ENCODE results near the gene NUDT12.

NUDT12 gene

GRCh38 chr5:103539376-103540330 is 22.9 kb downstream of the NUDT12 start:
- no peak for DNase-seq

DNA sequence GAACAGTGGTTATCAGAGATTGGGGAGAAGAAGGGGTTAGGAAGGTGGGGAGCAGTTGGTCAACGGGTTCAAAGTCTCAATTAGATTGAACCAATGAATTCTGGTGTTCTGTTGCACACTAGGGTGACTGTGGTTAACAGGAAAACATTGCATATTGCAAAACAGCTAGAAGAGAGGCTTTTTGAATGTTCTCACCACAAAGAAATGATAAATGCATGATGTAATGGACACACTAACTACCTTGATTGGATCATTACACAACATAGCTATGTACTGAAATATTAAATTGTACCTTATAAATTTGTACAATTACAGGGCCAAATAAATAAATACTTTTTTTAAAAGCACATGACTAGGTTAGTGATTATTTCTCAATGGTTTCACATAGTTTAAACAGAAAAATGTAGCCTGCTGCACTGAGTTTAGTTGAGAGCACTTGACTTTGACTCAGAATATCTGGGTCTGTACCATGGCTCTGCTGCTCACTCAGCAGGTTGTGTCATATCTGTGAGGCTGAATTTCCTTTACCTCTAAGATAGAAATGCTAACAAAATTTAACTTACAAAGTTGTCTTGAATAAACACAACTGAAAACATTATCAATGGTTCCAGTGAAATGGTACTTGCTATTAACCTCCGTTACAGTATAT is 30.4 kb downstream of the NUDT12 start:
- peak; percentile 10 for DNase-seq

- DNase-seq: peak; percentile 26
Measured at GRCh38 chr5:103526164-103526915, 36.2 kb downstream of the NUDT12 start.

DNA sequence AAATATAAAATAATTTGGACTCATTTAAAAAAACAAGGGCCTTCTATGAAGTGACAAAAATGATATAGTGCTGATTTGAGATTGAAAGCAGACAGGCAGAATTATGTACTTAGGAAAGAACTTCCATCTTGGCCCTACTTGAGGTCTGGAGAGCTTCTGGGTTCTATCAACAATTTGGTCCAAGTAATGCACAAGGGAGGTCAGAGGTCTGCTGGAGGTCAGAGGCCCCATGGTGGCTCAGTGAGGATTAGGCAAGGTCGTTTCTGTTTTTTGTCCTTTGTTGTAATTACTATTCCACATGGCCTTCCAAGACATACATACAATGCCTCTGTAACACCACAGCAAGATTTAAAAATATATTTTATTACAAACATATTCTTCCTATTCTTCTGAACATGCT is 37.2 kb downstream of the NUDT12 start:
- DNase-seq: no peak

DNA sequence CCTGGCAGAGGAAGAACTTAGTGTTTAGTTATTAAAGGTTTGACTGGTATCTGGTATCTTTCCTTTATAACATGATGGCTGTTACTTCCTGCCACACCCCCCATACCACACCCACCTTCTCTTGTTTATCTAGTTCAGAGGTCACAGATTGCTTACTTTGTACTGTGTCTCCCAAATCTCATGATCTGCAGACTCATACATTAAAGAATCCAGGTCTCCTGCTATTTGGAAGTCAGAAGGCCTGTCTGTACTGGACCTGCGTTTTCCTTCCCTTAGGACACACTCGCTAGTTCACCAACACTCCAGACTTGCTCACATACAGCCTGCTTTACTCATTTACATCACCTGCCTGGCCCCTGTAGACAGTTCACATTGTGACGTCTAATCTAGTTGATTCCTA is 39.3 kb downstream of the NUDT12 start:
- DNase-seq: no peak

GRCh38 chr5:103522586-103522985 is 40.0 kb downstream of the NUDT12 start:
- no peak for DNase-seq

DNA sequence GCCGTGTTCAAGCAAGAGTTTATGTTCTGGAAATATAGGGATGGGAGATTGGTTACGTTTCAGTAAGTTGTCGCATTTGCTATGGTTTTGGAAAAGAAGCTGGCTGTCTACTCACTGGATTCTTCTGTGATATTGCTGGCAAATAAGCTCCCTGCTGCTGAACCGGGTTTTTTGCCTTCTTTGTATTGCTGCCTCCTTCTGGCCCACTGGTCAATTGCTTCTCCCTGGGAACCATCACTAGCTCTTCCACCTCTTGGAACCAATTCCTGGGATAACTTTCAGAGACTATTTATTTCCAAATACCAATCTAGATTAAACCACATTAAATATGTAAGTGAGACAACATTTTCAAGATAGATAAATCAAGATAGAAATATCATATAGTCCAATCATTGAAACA is 43.0 kb downstream of the NUDT12 start:
- DNase-seq: peak; percentile 12

- no peak for DNase-seq
Measured at GRCh38 chr5:103514371-103514770, 48.2 kb downstream of the NUDT12 start.

GRCh38 chr5:103513701-103514100 is 48.9 kb downstream of the NUDT12 start:
- no peak for DNase-seq

- DNase-seq: no peak
Measured at GRCh38 chr5:103512500-103512899, 50.1 kb downstream of the NUDT12 start.

GRCh38 chr5:103511554-103511885 is 51.1 kb downstream of the NUDT12 start:
- peak; percentile 74 for DNase-seq

DNA sequence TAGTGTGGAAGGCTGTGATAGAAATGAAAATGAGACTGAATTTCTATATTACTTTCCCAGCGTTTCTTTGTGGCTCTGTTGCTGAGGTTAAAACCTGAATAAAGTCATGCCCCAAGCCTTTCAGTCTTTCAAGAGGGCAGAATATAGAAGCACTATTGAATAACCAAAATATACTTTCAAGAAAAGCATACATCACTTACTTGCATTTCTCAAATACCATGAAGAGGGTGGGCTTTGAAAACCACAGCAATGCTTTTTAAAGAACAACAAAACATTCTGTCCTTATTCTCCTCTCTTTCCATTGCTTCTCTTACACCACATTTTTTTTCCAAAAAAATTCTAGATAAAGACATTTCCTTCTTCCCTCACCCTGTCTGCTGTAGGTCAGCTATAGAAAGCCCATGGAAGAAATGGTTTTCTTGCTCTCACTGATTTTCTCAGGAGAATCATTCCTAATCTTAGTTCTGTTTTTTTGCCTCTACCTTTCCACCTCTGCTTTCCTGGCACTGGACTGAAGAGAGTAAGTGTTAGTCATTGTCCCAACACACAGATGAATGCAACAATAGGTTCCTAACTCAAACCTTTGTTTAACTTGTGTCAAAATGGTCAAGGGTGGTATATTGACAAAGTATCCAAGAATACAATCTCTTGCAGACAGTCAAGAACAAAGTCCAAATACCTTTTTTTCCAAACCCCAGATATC is 51.6 kb downstream of the NUDT12 start:
- peak; percentile 31 for DNase-seq

GRCh38 chr5:103505581-103506305 is 56.8 kb downstream of the NUDT12 start:
- DNase-seq: peak; percentile 80

DNA sequence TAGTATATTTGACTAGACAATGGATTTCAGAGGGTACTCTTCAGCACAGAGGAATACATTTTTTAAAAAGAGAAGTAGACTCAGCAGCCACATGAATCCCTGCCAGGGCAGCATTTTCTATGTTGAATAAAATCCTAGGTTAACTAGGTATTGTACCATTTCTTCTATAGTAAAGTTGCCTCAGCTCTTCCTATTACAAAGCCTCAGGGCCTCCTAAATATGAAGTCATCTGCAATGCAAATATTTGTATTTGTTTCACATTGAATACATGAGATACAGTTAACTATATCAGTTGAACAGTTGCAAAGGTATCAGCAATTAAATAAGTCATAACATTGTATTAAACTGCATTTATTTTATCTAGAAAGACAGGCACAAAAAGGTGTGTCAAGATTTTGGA is 59.5 kb downstream of the NUDT12 start:
- DNase-seq: no peak

GRCh38 chr5:103502662-103503061 is 59.9 kb downstream of the NUDT12 start:
- no peak for DNase-seq
